DND-41 (cell line): ENCODE results near the gene MSI2.

Source experiments
- ATAC-seq: fragments of 200-7000 bp; cut with Tn5 transposase; 3 replicates; pipeline ENCODE4 v1.9.1; 2021; ENCODE audit warnings: low read depth; ENCODE audit not compliant: insufficient read depth
- DNase-seq: peaks from one replicate; pipeline ENCODE4 v3.0.0-alpha.2; 2020
- H2AFZ ChIP-seq: 2 replicates; pipeline ENCODE4 v1.6.0; 2012; ENCODE audit warnings: low read depth, low read length
- H3K27ac ChIP-seq: 2 replicates; pipeline ENCODE4 v1.5.1; 2012; ENCODE audit warnings: low read length, inconsistent platforms
- H3K27me3 ChIP-seq: fragments of 200-600 bp; sonication (generic); 2 replicates; pipeline ENCODE4 v1.6.0; 2012; ENCODE audit warnings: low read length, mild to moderate bottlenecking, inconsistent platforms; ENCODE audit not compliant: insufficient read depth, poor library complexity
- H3K36me3 ChIP-seq: 2 replicates; pipeline ENCODE4 v1.5.1; 2012; ENCODE audit warnings: low read length, inconsistent platforms; ENCODE audit not compliant: insufficient read depth
- H3K4me1 ChIP-seq: 2 replicates; pipeline ENCODE4 v1.5.1; 2012; ENCODE audit warnings: mild to moderate bottlenecking, low read length; ENCODE audit not compliant: insufficient read depth
- H3K4me2 ChIP-seq: 2 replicates; pipeline ENCODE4 v1.6.0; 2012; ENCODE audit warnings: mild to moderate bottlenecking, moderate library complexity, low read length, inconsistent platforms; ENCODE audit not compliant: insufficient read depth
- H3K4me3 ChIP-seq, 2 experiments: fragments of 200-600 bp in 1 of 2; shearing (Covaris generic) in 1 of 2; 2 replicates each; pipeline ENCODE4 v1.5.1; 2012 to 2016; ENCODE audit warnings: inconsistent platforms in 2 of 2, low read length in 2 of 2, mild to moderate bottlenecking in 2 of 2, low read depth in 1 of 2, moderate library complexity in 1 of 2
- H3K79me2 ChIP-seq: 2 replicates; pipeline ENCODE4 v1.6.0; 2012; ENCODE audit warnings: low read length, inconsistent platforms; ENCODE audit not compliant: insufficient read depth
- H3K9ac ChIP-seq: 2 replicates; pipeline ENCODE4 v1.6.0; 2012; ENCODE audit warnings: low read depth, mild to moderate bottlenecking, inconsistent platforms, low read length, moderate library complexity
- H3K9me3 ChIP-seq: 2 replicates; pipeline ENCODE4 v1.5.1; 2012; ENCODE audit warnings: low read length, moderate library complexity, mild to moderate bottlenecking, inconsistent platforms; ENCODE audit not compliant: insufficient read depth, severe bottlenecking
- H4K20me1 ChIP-seq: 2 replicates; pipeline ENCODE4 v1.6.0; 2012; ENCODE audit warnings: low read length; ENCODE audit not compliant: insufficient read depth
- EZH2 ChIP-seq: IDR thresholded peaks from 3 replicates; pipeline ENCODE4 v1.6.1; 2012; ENCODE audit warnings: borderline replicate concordance, low read depth, mild to moderate bottlenecking, moderate library complexity, low read length, inconsistent platforms; ENCODE audit not compliant: severe bottlenecking
- TF ChIP-seq, protein P1 (sequence below): IDR thresholded peaks from 2 replicates; pipeline ENCODE4 v1.5.1; 2012; ENCODE audit warnings: borderline replicate concordance, low read length, moderate library complexity, mild to moderate bottlenecking; ENCODE audit not compliant: poor library complexity, severe bottlenecking; ENCODE audit errors: extremely low read depth

MSI2 gene

DNA sequence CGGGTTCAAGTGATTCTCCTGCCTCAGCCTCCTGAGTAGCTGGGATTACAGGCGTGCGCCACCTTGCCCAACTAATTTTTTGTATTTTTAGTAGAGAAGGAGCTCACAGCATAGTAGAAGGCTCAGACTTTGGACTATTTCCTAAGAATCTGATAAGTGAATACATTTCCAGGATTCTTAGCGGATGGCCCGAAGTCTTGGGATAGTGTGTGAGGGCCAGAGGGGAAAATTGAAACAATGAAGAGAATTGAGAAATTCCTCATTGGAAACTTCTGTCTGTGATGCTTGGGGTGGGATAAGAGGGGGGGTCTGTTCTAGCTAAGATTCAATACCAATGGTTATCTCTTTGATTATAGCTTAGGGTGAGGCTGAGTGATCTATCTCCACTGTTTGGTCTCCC lies 183.3 kb downstream of the MSI2 start:
- H3K4me1 ChIP-seq, result peaks cover 100% of the 10 kb centered on the region
- H4K20me1 ChIP-seq, result no peaks in the 10 kb centered on the region
- H3K4me3 ChIP-seq, result peak overlapping the region in 1 of 2 experiments; percentile 34; a peak in 1 of 4 replicates
- ATAC-seq (no peak), DNase-seq (no peak)
- H3K27me3 ChIP-seq, result no peaks in the 10 kb centered on the region
- peak overlapping the region; percentile 68 for H3K9ac ChIP-seq
- H3K36me3 ChIP-seq, result peaks cover 21% of the 10 kb centered on the region
- TF ChIP-seq, protein P1, sequence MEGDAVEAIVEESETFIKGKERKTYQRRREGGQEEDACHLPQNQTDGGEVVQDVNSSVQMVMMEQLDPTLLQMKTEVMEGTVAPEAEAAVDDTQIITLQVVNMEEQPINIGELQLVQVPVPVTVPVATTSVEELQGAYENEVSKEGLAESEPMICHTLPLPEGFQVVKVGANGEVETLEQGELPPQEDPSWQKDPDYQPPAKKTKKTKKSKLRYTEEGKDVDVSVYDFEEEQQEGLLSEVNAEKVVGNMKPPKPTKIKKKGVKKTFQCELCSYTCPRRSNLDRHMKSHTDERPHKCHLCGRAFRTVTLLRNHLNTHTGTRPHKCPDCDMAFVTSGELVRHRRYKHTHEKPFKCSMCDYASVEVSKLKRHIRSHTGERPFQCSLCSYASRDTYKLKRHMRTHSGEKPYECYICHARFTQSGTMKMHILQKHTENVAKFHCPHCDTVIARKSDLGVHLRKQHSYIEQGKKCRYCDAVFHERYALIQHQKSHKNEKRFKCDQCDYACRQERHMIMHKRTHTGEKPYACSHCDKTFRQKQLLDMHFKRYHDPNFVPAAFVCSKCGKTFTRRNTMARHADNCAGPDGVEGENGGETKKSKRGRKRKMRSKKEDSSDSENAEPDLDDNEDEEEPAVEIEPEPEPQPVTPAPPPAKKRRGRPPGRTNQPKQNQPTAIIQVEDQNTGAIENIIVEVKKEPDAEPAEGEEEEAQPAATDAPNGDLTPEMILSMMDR, result no peak
- no peak for TF ChIP-seq EZH2
- peaks cover 77% of the 10 kb centered on the region for H3K79me2 ChIP-seq
- H3K9me3 ChIP-seq, result no peaks in the 10 kb centered on the region
- no peak overlapping the region for H2AFZ ChIP-seq
- peak overlapping the region; percentile 97 for H3K27ac ChIP-seq
- H3K4me2 ChIP-seq, result peak overlapping the region; percentile 49

DNA sequence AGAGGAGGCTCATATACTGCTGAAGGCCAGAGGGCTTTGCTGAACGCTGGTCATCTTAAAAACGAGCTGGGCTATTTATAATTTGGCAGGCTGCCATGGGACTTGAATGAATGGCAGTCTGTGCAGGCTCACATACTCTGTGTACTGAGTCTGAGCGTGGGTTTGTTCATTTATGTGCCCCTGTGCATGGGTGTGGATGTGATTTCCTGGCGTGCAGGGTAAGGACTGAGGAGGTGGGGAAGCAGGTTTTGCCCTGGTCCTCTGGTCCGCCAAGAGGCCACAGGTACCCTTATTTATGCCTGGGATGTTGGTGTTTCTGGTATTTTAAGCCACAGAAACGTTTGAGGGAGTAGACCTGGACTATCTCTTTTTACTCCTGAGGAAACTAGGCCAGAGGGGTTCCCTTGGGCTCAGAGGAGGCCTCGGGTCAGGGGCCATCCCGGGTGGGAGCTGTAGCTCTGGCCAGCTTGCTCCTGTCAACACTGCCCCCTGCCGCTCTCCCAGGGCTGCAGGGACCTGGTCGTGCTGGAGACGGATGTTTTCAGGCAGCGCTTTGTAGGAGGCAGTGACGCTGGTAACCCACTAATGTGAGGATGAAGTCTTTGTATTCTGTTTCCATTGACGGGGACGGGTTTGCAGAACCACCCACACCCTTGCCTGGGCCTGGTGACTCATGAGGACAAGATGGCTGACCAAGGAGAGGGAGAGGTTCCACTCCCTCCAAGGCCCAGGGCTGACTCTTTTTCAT lies 184.4 kb downstream of the MSI2 start:
- H3K27ac ChIP-seq, result peak overlapping the region; percentile 97
- peak overlapping the region in 1 of 2 experiments; percentile 34; a peak in 1 of 4 replicates for H3K4me3 ChIP-seq
- peak overlapping the region; percentile 49 for H3K4me2 ChIP-seq

DNA sequence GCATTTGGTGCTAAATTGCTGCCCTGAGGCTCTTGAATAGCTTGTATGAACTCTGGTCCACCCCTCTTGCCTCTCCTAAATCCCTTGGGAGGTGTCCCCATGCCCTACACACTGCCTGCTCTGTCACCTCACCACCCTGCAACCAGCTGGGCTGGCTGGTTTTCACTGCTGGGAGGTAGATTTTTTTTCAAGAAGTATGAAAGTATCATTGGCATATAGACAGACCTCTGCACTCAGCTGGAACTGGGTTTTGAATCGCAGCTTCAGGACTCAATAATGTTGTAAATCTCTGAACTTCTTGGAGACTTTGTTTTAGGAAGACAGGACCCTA lies 184.9 kb downstream of the MSI2 start:
- Histone ChIP-seq H4K20me1 (no peaks in the 10 kb centered on the region), H3K27ac (peak overlapping the region; percentile 97), H3K36me3 (peaks cover 36% of the 10 kb centered on the region), H3K4me3 (peak overlapping the region in 1 of 2 experiments; percentile 34; a peak in 1 of 4 replicates), H3K27me3 (no peaks in the 10 kb centered on the region), H3K79me2 (peaks cover 77% of the 10 kb centered on the region), H3K4me1 (peaks cover 100% of the 10 kb centered on the region), H2AFZ (no peak overlapping the region), H3K9me3 (no peaks in the 10 kb centered on the region), H3K9ac (peak overlapping the region; percentile 68), H3K4me2 (peak overlapping the region; percentile 49)
- TF ChIP-seq, protein P1, result no peak
- TF ChIP-seq EZH2, result no peak
- DNase-seq, result no peak
- ATAC-seq, result peak; percentile 7

More for the DNA sequence above, 184.4 kb downstream of the MSI2 start:
- H3K4me1 ChIP-seq, result peaks cover 100% of the 10 kb centered on the region
- H4K20me1 ChIP-seq, result no peaks in the 10 kb centered on the region
- H3K27me3 ChIP-seq, result no peaks in the 10 kb centered on the region
- H3K36me3 ChIP-seq, result peaks cover 31% of the 10 kb centered on the region
- ATAC-seq (peak; percentile 12), DNase-seq (peak; percentile 78)
- no peak overlapping the region for H2AFZ ChIP-seq
- H3K9me3 ChIP-seq, result no peaks in the 10 kb centered on the region
- TF ChIP-seq, protein P1, result peak; percentile 67
- TF ChIP-seq EZH2, result no peak
- H3K9ac ChIP-seq, result peak overlapping the region; percentile 68
- peaks cover 77% of the 10 kb centered on the region for H3K79me2 ChIP-seq
